ENCODE measurements around the gene IP6K1.

The IP6K1 gene

GRCh38 chr3:49727154-49727923 is 59.0 kb downstream of the IP6K1 start:
- in situ Hi-C loops (cut with HindIII; ENCODE audit: low sequenced_read_pairs), result no loop called here

- in situ Hi-C loops (cut with HindIII; ENCODE audit: low sequenced_read_pairs), result no loop called here
These were observed 60.2 kb downstream of the IP6K1 start for GRCh38 chr3:49725906-49726681.

DNA sequence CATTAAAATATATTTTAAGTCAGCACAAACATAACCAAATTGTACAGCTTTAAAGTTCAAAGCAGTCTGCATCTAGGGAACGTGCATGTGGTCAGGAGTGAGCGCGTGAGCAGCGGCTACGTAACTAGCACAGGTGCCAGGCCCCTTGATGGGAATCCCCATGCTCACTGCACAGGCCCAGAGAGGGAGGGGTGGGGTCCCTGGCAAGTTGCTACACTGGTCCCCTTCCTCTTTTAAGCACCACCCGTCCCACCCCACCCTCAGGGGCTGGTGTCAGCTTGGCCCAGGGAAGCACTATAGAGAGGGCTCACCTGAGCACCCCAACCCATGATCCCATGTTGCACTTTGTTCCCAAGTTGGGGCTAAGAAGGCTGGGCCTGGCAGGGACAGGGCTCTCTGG is 61.8 kb downstream of the IP6K1 start:
- in situ Hi-C loops (cut with HindIII; ENCODE audit: low sequenced_read_pairs), result no loop called here

DNA sequence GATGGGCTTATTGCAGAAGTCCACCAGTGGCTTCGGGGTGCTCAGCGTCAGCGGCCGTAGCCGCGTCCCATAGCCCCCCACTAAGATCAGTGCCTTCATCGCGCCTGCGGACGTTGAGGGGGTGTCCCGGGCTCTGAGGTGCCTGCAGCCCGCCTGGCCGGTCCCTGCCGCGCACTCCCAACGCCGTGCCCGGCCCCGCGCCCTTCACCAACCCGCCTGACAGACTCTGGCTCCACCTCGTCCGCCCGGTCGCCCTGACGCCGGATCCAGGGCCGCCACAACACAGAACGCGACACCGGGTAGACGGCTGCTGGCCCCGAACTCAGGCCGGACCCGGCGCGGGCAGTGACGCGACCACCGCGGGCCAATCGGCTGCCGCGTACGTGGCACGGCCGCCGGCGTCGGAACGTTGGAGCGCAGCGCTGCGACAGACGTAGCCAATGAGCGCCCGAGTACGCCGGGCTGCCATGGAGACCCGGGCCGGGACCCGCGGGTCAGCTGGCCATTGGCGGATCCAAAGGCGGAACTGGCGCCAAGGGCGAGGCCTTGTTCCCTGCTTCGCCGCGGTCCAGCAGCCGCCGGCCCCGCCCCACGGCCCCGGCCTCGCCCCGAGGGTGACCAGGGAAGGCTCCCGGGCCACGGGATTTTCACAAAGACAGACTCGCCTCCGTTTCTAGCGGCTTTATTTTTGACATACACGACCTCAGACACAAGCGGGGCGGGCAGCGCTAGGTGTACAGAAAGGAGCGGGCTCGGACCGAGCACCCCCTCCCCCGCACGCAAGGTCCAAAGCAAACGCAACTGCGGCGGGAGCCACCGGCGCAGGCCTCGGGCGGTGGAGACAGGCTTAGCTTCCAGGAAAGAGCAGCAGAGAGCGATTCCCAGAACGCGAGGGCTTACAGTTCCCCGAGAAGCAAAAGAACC is 62.5 kb downstream of the IP6K1 start, which contains the start of gene GMPPB:
TSS of gene GMPPB (minus strand) at position 324 of the 924 bp plus-strand sequence. CDS start at position 99, 225 bp downstream.
- in situ Hi-C loops (cut with HindIII; ENCODE audit: low sequenced_read_pairs), result no loop called here

DNA sequence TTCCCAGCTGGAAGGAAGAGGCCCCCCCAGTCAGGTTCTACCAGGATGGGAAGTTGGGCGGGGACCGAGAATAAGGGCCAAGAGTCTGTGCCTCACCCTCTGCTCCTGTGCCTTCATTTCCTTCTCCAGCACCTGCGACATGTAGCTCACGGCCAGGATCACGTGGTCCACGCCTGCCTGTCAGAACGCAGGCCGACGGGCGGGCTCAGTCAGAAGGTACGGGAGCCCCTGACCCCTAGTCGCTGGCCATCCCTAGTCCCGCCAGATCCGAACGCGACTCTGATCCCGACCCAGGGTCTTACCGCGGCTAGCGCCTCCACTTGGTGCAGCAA is 63.1 kb downstream of the IP6K1 start:
- in situ Hi-C loops (cut with HindIII; ENCODE audit: low sequenced_read_pairs), result no loop called here

DNA sequence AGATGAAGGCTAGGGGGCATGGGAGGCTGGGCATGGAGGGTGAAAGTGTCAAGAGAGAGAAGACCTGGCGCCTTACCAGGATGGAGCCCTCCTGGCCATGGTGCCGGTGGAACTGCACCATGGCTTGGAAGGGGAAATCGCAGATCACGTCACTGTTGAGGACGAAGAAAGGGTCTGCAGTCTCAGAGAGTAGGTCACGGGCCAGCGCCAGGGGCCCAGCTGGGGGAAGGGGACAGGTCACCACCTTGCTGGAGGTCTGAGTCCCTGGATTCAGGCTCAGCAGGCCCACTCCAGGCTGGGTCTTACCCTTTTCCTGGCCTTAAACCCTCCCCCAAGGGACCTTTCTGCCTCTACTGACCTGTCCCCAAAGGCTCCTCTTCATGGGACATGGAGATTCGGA is 63.4 kb downstream of the IP6K1 start:
- in situ Hi-C loops (cut with HindIII; ENCODE audit: low sequenced_read_pairs), result no loop called here

DNA sequence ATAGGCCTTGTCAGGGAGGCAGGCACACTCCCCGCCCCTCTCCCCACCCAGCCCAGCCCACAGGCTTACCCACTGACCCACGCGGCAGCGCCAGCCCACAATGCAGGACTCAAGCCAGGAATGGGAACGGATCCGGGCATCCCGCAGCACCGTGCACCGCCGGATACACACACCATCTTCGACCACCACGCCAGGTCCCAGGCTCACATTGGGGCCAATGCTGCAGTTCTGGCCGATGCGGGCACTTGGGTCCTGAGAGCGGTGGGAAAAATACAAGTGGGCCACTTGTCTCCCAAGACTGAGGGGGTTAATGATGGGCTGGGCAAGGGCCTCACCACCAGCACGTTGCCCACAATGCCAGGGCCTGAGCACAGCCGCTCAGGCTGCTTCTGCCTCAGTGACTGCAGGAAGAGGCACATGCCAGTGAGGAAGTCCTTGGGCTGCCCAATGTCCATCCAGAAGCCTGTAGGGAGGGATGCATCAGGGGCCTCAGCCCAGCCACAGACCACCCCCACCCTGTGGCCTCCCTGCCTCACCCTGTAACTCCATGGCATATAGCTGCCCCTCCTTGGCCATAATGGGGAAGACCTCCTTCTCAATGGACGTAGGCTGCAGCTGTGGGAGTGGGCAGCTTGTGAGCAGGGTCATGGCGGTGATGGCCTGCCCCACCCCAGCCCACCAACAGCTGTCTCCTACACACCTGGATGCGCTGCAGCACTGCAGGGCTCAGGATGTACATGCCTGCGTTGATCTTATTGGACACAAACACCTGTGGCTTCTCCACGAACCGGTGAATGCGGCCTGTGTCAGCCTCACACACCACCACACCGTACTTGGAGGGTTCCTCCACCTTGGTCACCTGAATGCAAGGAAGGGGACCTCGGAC is 64.2 kb downstream of the IP6K1 start:
- in situ Hi-C loops (cut with HindIII; ENCODE audit: low sequenced_read_pairs), result no loop called here

GRCh38 chr3:49721596-49721895 is 64.8 kb downstream of the IP6K1 start:
- in situ Hi-C loops (cut with HindIII; ENCODE audit: low sequenced_read_pairs), result no loop called here

- in situ Hi-C loops (cut with HindIII; ENCODE audit: low sequenced_read_pairs), result no loop called here
These were observed 65.3 kb downstream of the IP6K1 start for GRCh38 chr3:49720855-49721595.

DNA sequence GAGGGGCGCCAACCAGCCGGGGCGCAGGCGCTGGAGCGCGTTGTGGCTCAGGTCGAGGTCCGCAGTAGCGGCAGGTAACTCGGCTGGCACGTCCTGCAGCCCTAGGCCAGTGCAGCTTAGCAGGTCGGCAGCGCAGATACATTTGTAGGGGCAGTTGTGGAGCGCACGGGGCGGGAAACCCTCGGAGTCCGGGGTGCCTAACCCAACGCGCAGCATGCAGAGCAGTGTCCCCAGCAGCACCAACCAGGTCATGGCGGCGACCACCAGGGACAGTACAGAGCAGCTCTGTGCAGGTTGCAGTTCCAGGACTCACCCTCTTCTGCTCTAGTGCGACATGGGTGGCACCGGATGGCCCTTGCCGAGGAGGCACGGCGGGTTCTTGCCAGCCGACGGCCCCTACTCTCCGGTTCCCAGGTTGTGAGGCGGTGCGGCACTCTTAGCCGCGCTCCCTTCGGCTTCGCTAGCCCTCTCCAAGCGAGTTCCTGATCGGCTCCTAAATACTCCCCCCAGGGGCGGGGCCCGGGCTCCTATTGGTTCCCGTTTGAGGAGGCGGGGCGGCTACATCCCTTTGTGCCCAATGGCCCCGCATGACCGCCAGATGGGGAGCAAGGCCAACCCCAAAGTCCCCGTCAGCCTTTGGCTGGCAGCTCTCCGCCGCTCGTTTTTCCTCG is 67.0 kb downstream of the IP6K1 start, which contains the start of gene AMIGO3:
TSS of gene AMIGO3 (minus strand) at position 471 of the 671 bp plus-strand sequence. CDS start at position 252, 219 bp downstream.
- in situ Hi-C loops (cut with HindIII; ENCODE audit: low sequenced_read_pairs), result no loop called here

DNA sequence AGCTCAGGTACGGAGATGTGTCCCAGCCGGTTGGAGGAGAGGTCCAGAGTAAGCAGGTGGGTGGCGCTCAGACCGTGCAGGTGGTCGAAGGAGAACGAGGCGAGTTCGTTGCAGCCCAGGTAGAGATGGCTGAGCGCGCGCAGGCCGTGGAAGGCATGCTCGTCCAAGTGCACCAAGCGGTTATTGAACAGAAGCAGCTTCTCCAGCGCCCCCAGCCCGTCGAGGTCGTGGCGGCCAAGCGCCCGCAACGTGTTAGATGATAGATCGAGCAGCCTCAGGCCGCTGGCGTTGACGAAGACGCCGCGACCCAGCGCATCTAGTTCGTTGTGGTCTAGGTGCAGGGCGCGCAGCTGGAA is 67.5 kb downstream of the IP6K1 start:
- in situ Hi-C loops (cut with HindIII; ENCODE audit: low sequenced_read_pairs), result no loop called here

DNA sequence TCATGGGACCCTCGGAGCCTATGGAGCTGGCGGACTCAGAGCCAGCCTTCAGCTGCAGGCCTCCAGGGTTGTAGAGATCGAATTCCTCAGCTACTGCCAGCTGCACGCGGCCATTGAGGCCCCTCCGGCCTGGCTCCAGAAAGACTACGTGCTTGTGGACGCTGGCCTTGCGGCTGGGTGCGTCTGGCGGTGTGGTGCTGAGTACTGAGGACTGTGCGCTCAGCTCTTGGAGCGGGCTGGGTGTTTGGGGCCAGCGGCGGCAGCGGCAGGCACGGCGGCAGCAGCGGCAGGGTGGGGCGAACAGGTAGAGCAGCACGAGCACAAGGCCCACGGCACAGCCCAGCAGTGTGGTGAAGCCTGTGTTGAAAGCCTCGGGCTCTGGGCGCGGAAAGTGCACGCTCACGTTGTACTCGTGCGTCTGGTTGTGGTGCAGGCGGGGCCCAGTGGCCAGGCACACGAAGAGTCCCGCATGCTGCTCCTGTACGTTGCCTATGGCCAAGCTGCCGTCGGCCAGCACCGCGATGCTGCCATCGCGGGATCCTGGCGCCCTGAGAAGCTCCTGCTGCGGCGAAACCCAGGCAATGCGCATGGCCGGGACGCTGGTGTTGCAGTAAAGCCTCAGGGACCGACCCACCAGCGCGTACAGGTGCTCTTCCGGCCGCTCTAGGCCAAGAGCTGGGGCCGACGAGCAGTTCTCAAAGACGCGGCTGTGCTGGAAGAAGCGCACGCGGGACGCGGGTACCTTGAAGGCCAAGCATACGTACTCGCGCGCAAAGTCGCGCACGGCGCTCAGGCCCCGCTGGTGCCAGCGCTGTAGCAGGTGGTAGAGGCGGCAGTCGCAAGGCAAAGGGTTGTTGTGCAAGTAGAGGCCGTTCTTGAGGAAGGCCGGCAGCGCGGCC is 68.1 kb downstream of the IP6K1 start:
- in situ Hi-C loops (cut with HindIII; ENCODE audit: low sequenced_read_pairs), result no loop called here

GRCh38 chr3:49717211-49717958 is 69.0 kb downstream of the IP6K1 start:
- in situ Hi-C loops (cut with HindIII; ENCODE audit: low sequenced_read_pairs), result no loop called here

GRCh38 chr3:49716691-49717210 is 69.6 kb downstream of the IP6K1 start:
- in situ Hi-C loops (cut with HindIII; ENCODE audit: low sequenced_read_pairs), result no loop called here

- in situ Hi-C loops (cut with HindIII; ENCODE audit: low sequenced_read_pairs), result no loop called here
These were observed 70.2 kb downstream of the IP6K1 start for GRCh38 chr3:49716169-49716568.

- in situ Hi-C loops (cut with HindIII; ENCODE audit: low sequenced_read_pairs), result no loop called here
These were observed 70.7 kb downstream of the IP6K1 start for GRCh38 chr3:49715611-49716121.

Measured in endothelial cell of hepatic sinusoid (primary cell).